OCI-LY7 (cell line): Measurements from ENCODE around the gene CLSTN3.

Source experiments
- CTCF ChIP-seq: fragments of 200-600 bp; sonication (generic); conservative IDR thresholded peaks from 2 replicates; pipeline ENCODE4 v1.5.1; 2014; ENCODE audit warnings: mild to moderate bottlenecking, antibody characterized with exemption, low read length, moderate library complexity, mixed read lengths
- EZH2phosphoT487 ChIP-seq: fragments of 200-600 bp; sonication (generic); IDR thresholded peaks from 2 replicates; pipeline ENCODE4 v1.6.1; 2018; ENCODE audit warnings: low read depth, borderline replicate concordance, mild to moderate bottlenecking, mixed run types, antibody characterized with exemption, low read length, moderate library complexity, mixed read lengths

GRCh38 chr12:7100239-7100638, 29.9 kb upstream of the CLSTN3 start:
- TF ChIP-seq CTCF (no peak), EZH2phosphoT487 (no peak)
